BJ (cell line): Measurements from ENCODE around the gene ERVFRD-1. TPM values are rescaled to one million over a fixed set of nuclear protein-coding genes. Genes with fewer than 3 reads are reported as not detected.

ENCODE experiments used
- CTCF ChIA-PET: fragments of 350-600 bp; formaldehyde crosslinking; extraction: SDS; loops from one replicate; lab custom pipeline; 2021; ENCODE audit warnings: antibody characterized with exemption, inconsistent platforms; lab: Yijun Ruan, JAX
- POLR2A ChIA-PET: fragments of 300-600 bp; sonication (Branson Sonifier 250); formaldehyde crosslinking; extraction: SDS; loops from one replicate; lab custom pipeline; 2021; ENCODE audit warnings: antibody characterized with exemption; lab: Charles Lee
- DNase-seq: peaks from one replicate; pipeline ENCODE4 v3.0.0-alpha.2; 2011; ENCODE audit warnings: low read depth
- H3K27me3 ChIP-seq: 2 replicates; pipeline ENCODE4 v1.6.0; 2011; ENCODE audit warnings: low read length; ENCODE audit not compliant: control insufficient read depth, insufficient read depth
- H3K36me3 ChIP-seq: 2 replicates; pipeline ENCODE4 v1.5.1; 2011; ENCODE audit warnings: low read length; ENCODE audit not compliant: control insufficient read depth, insufficient read depth
- H3K4me3 ChIP-seq: 2 replicates; pipeline ENCODE4 v1.5.1; 2011; ENCODE audit warnings: low read depth, mild to moderate bottlenecking, control low read depth, low read length
- polyA plus RNA-seq: library from polyadenylated mRNA; depleted of rRNA; stranded (reverse); fragments of >200 nt; gene quantifications from 2 replicates; pipeline ENCODE4 v1.2.3, GENCODE V29; 2011
- TF ChIP-seq, protein P1 (sequence below): IDR thresholded peaks from 2 replicates; pipeline ENCODE4 v1.5.1; 2011; ENCODE audit warnings: low read depth, mild to moderate bottlenecking, control low read depth, inconsistent platforms, low read length, moderate library complexity; ENCODE audit not compliant: insufficient read depth

ERVFRD-1 gene
- polyA plus RNA-seq, 1 experiment, result not detected

DNA sequence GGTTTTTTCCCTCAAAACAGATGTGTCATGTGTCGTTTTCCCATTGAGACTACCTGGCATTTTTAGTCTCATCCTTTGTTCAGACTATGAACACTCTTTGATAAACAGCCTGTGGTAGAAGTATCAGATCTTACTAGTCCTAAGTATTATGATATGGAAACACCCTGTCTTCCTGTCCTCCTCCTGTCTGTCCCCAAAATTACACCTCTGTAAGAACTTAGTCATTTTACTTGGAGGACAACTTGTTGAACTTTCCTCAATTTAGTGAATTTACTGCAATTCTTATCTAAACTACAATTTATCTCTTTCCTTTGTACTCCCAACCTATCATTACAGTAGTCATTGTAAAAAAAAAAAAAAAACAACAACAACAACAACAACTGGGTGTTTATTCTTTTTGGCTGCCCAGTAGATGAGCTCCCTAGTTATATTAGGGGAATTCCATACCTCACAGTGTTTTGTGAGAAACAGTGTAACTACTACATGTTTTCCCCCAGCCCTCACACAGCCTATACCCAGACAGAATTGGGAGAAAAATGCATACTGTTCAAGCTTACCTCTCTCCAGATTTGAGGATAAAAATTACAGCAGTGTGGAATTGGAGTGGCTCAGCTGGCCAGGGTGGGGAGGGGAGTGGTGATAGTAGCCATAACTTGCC is 18.5 kb upstream of the ERVFRD-1 start:
- CTCF ChIA-PET, result interaction anchor here (1.4 to 1.5 kb wide), 2 partner anchors 15 to 39 kb away, joined by 3 read pairs; no protein-coding TSS in a partner anchor

DNA sequence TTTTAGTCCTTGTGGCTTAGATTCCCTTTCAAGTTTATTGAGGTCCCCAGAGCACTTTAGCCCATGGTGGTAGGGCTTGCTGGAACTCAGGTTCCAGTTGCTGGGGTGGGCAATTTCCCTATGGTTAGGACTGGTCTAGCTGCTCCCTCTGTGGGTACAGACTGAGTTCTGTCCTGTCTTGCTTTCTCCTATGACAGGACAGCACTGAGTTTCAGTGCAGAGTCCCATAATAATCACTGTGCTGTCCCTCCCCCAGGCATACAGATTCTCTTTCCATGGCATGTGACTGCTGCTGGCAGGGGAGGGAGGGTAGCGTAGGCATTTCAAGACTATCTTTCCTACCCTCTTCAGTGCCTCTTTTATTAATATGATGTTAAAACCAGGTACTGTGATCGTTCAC is 17.1 kb upstream of the ERVFRD-1 start:
- TF ChIP-seq, protein P1, sequence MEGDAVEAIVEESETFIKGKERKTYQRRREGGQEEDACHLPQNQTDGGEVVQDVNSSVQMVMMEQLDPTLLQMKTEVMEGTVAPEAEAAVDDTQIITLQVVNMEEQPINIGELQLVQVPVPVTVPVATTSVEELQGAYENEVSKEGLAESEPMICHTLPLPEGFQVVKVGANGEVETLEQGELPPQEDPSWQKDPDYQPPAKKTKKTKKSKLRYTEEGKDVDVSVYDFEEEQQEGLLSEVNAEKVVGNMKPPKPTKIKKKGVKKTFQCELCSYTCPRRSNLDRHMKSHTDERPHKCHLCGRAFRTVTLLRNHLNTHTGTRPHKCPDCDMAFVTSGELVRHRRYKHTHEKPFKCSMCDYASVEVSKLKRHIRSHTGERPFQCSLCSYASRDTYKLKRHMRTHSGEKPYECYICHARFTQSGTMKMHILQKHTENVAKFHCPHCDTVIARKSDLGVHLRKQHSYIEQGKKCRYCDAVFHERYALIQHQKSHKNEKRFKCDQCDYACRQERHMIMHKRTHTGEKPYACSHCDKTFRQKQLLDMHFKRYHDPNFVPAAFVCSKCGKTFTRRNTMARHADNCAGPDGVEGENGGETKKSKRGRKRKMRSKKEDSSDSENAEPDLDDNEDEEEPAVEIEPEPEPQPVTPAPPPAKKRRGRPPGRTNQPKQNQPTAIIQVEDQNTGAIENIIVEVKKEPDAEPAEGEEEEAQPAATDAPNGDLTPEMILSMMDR, result no peak
- no peak for DNase-seq

More for the DNA sequence above, 18.5 kb upstream of the ERVFRD-1 start:
- DNase-seq, result no peak
- H3K4me3 ChIP-seq, result no peak overlapping the region
- TF ChIP-seq, protein P1, result no peak
- POLR2A ChIA-PET, result no interaction called here
- no peaks in the 10 kb centered on the region for H3K27me3 ChIP-seq
- H3K36me3 ChIP-seq, result 0 out of 2 replicates have a peak, but pooled peaks cover 1% of the 10 kb centered on the region

DNA sequence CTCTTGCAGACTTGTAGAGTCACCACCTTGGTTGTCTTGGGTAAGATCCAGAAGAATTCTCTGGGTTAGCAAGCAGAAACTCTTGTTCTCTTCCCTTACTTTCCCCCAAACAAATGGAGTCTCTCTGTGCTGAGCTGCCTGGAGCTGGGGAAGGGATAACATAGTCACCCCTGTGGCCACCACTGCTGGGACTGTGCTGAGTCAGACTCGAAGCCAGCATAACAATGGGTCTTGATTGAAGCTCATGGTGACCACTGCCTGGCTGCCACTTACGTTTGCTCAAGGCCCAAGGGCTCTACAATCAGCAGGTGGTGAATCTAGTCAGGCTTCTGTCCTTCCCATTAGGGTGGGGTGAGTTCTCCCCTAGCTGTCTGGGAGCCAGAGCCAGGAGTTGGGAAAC is 15.4 kb upstream of the ERVFRD-1 start:
- Histone ChIP-seq H3K36me3 (0 out of 2 replicates have a peak, but pooled peaks cover 1% of the 10 kb centered on the region), H3K4me3 (no peak overlapping the region), H3K27me3 (no peaks in the 10 kb centered on the region)
- no peak for DNase-seq
- TF ChIP-seq, protein P1, result no peak
- ChIA-PET CTCF (no interaction called here), POLR2A (no interaction called here)

More for the DNA sequence above, 17.1 kb upstream of the ERVFRD-1 start:
- ChIA-PET CTCF (interaction anchor here (1.5 kb wide), 1 partner anchor 37 kb away, joined by 3 read pairs; no protein-coding TSS in a partner anchor), POLR2A (no interaction called here)
- Histone ChIP-seq H3K27me3 (no peaks in the 10 kb centered on the region), H3K36me3 (0 out of 2 replicates have a peak, but pooled peaks cover 1% of the 10 kb centered on the region), H3K4me3 (no peak overlapping the region)

DNA sequence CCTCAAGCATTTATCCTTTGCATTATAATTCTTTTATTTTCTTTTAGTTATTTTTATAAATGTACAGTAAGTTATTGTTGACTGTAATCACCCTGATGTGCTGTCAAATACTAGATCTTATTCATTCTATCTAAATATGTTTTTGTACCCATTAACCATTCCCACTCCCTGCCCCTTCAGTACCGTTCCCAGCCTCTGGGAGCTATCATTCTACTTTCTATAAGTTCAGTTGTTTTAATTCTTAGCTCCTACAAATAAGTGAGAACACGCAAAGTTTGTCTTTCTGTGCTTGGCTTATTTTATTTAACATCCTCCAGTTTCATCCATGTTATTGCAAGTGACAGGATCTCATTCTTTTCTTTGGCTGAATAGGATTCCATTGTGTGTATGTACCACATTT is 12.5 kb upstream of the ERVFRD-1 start:
- POLR2A ChIA-PET, result no interaction called here

DNA sequence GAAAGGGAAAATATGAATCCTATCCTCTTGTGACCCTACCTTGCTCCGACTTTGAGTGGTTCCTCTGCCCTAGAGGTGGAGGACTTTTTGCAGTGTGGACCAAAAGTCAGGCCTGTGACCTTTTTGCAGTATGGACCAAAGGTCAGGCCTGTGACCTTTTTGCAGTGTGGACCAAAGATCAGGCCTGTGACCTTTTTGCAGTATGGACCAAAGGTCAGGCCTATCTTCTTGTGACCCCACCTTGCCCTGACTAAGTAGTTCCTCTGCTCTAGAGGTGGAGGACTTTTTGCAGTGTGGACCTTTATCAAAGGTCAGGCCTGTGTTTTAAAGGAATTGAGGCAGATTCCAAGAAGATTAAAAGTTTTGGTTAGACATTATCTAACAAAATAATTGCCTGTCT is 10.9 kb upstream of the ERVFRD-1 start:
- no peaks in the 10 kb centered on the region for H3K27me3 ChIP-seq
- ChIA-PET POLR2A (no interaction called here), CTCF (no interaction called here)
- no peak for DNase-seq
- no peak overlapping the region for H3K4me3 ChIP-seq
- TF ChIP-seq, protein P1, result no peak
- 0 out of 2 replicates have a peak, but pooled peaks cover 1% of the 10 kb centered on the region for H3K36me3 ChIP-seq

More for the DNA sequence above, 12.5 kb upstream of the ERVFRD-1 start:
- Histone ChIP-seq H3K27me3 (no peaks in the 10 kb centered on the region), H3K4me3 (no peak overlapping the region), H3K36me3 (0 out of 2 replicates have a peak, but pooled peaks cover 1% of the 10 kb centered on the region)
- CTCF ChIA-PET, result interaction anchor here (0.7 to 1.0 kb wide), 2 partner anchors 8 to 17 kb away, joined by 4 read pairs; no protein-coding TSS in a partner anchor
- TF ChIP-seq, protein P1, result no peak
- no peak for DNase-seq
